GM23338 (cell line): Measurements from ENCODE around the gene TXNRD3. TPM values are rescaled to one million over a fixed set of nuclear protein-coding genes. Genes with fewer than 3 reads are reported as not detected.

Experiments
- ATAC-seq: fragments of 200-7000 bp; cut with Tn5 transposase; 3 replicates; pipeline ENCODE4 v1.9.1; 2020
- DNase-seq: peaks from one replicate; pipeline ENCODE4 v3.0.0-alpha.2; 2015; ENCODE audit warnings: low spot score
- H2AFZ ChIP-seq: fragments of 200-600 bp; sonication (generic); 2 replicates; pipeline ENCODE4 v1.8.0; 2016; ENCODE audit warnings: antibody characterized with exemption, mild to moderate bottlenecking, moderate library complexity
- H3F3A ChIP-seq: fragments of 200-600 bp; sonication (generic); replicated peaks from 2 replicates; pipeline ENCODE4 v1.8.0; 2017; ENCODE audit warnings: antibody characterized with exemption, mixed run types, low read depth
- H3K27ac ChIP-seq: fragments of 200-600 bp; sonication (generic); 2 replicates; pipeline ENCODE4 v1.6.1; 2016; ENCODE audit warnings: low read depth
- H3K27me3 ChIP-seq: fragments of 200-600 bp; sonication (generic); 2 replicates; pipeline ENCODE4 v1.8.0; 2016; ENCODE audit warnings: mild to moderate bottlenecking, mixed run types, moderate library complexity; ENCODE audit not compliant: insufficient read depth
- H3K36me3 ChIP-seq: fragments of 200-600 bp; sonication (generic); 2 replicates; pipeline ENCODE4 v1.8.0; 2016; ENCODE audit warnings: mild to moderate bottlenecking; ENCODE audit not compliant: insufficient read depth
- H3K4me1 ChIP-seq: fragments of 200-600 bp; sonication (generic); 2 replicates; pipeline ENCODE4 v1.8.0; 2016; ENCODE audit warnings: mild to moderate bottlenecking, moderate library complexity; ENCODE audit not compliant: insufficient read depth
- H3K4me2 ChIP-seq: fragments of 200-600 bp; sonication (generic); 2 replicates; pipeline ENCODE4 v1.7.1; 2017; ENCODE audit warnings: mixed run types
- H3K4me3 ChIP-seq: fragments of 200-600 bp; sonication (generic); 2 replicates; pipeline ENCODE4 v1.6.1; 2016; ENCODE audit warnings: mixed run types
- H3K79me2 ChIP-seq: fragments of 200-600 bp; sonication (generic); replicated peaks from 2 replicates; pipeline ENCODE4 v1.8.0; 2017; ENCODE audit warnings: mild to moderate bottlenecking; ENCODE audit not compliant: insufficient read depth
- H3K9me2 ChIP-seq: fragments of 200-600 bp; sonication (generic); 2 replicates; pipeline ENCODE4 v1.8.0; 2017; ENCODE audit not compliant: insufficient read depth
- H4K20me1 ChIP-seq: fragments of 200-600 bp; sonication (generic); replicated peaks from 2 replicates; pipeline ENCODE4 v1.8.0; 2017; ENCODE audit warnings: mild to moderate bottlenecking; ENCODE audit not compliant: insufficient read depth
- H3K27ac Mint-ChIP-seq: 2 replicates; pipeline ENCODE4 v1.8.0; 2020; ENCODE audit warnings: inconsistent platforms, mild to moderate bottlenecking, moderate library complexity, mixed read lengths
- H3K27me3 Mint-ChIP-seq: 3 replicates; pipeline ENCODE4 v1.8.0; 2022; ENCODE audit warnings: low read depth, mild to moderate bottlenecking, moderate library complexity, mixed read lengths, inconsistent platforms; ENCODE audit not compliant: insufficient read depth, poor library complexity
- H3K36me3 Mint-ChIP-seq: 3 replicates; pipeline ENCODE4 v1.8.0; 2021; ENCODE audit warnings: low read depth, mild to moderate bottlenecking, inconsistent platforms, moderate library complexity, mixed read lengths
- H3K4me1 Mint-ChIP-seq: 3 replicates; pipeline ENCODE4 v1.8.0; 2020; ENCODE audit warnings: mild to moderate bottlenecking, inconsistent platforms, mixed read lengths
- H3K4me3 Mint-ChIP-seq: 3 replicates; pipeline ENCODE4 v1.8.0; 2021; ENCODE audit warnings: moderate library complexity, mild to moderate bottlenecking, inconsistent platforms, mixed read lengths
- H3K9me3 Mint-ChIP-seq: 3 replicates; pipeline ENCODE4 v1.8.0; 2020; ENCODE audit warnings: moderate library complexity, mild to moderate bottlenecking, inconsistent platforms, mixed read lengths
- CREB1 ChIP-seq: fragments of 250-450 bp; sonication (Bioruptor Pico); IDR thresholded peaks from 2 replicates; pipeline ENCODE4 v1.5.0; 2020; ENCODE audit warnings: low read depth, mild to moderate bottlenecking, moderate library complexity
- EZH2phosphoT487 ChIP-seq: fragments of 200-600 bp; sonication (generic); IDR thresholded peaks from one replicate; pipeline ENCODE4 v1.8.1; 2018; ENCODE audit warnings: antibody characterized with exemption; ENCODE audit not compliant: unreplicated experiment
- JUNB ChIP-seq: IDR thresholded peaks from one replicate; pipeline ENCODE4 v1.6.1; 2016; ENCODE audit warnings: antibody characterized with exemption; ENCODE audit not compliant: unreplicated experiment
- NANOG ChIP-seq: IDR thresholded peaks from 2 replicates; pipeline ENCODE4 v1.6.1; 2016; ENCODE audit warnings: antibody characterized with exemption, borderline replicate concordance
- REST ChIP-seq: IDR thresholded peaks from one replicate; pipeline ENCODE4 v1.6.1; 2018; ENCODE audit warnings: antibody characterized with exemption; ENCODE audit not compliant: unreplicated experiment
- STAT1 ChIP-seq: IDR thresholded peaks from one replicate; pipeline ENCODE4 v1.6.1; 2016; ENCODE audit warnings: antibody characterized with exemption; ENCODE audit not compliant: unreplicated experiment
- ZNF331 ChIP-seq: fragments of 250-450 bp; sonication (Bioruptor Pico); IDR thresholded peaks from 2 replicates; pipeline ENCODE4 v1.5.0; 2020; ENCODE audit warnings: low read depth, mild to moderate bottlenecking, moderate library complexity
- polyA plus RNA-seq: library from polyadenylated mRNA; unstranded; fragments of >200 nt; fragmentation: Nextera tagmentation; extraction: Ambion mirVana; gene quantifications from 2 replicates; pipeline ENCODE4 v1.2.1, GENCODE V29; 2016
- total RNA-seq: library from RNA; depleted of rRNA; stranded (reverse); fragments of >200 nt; shearing (Covaris generic); gene quantifications from 2 replicates; pipeline ENCODE4 v1.2.3, GENCODE V29; 2014
- TF ChIP-seq, protein P1 (sequence below): IDR thresholded peaks from 2 replicates; pipeline ENCODE4 v1.6.1; 2016; ENCODE audit warnings: antibody characterized with exemption

Gene TXNRD3
- total and polyA plus RNA-seq, 2 experiments from 2014 or later = 3.0 to 4.1 TPM

GRCh38 chr3:126644615-126645014 is 10.3 kb downstream of the TXNRD3 start:
- no peaks in the 10 kb centered on the region for H3K9me2 ChIP-seq
- no peaks in the 10 kb centered on the region for H3K36me3 Mint-ChIP-seq
- H3K4me1 Mint-ChIP-seq = no peaks in the 10 kb centered on the region
- H3K79me2 ChIP-seq = no peaks in the 10 kb centered on the region
- H3K4me3 ChIP-seq = no peak overlapping the region
- no peak overlapping the region for H3K4me3 Mint-ChIP-seq
- H4K20me1 ChIP-seq = no peaks in the 10 kb centered on the region; the same call in 1 of the 2 replicates
- no peaks in the 10 kb centered on the region for H3K27me3 Mint-ChIP-seq
- no peaks in the 10 kb centered on the region for H3F3A ChIP-seq
- DNase-seq = no peak
- H2AFZ ChIP-seq = no peak overlapping the region
- H3K36me3 ChIP-seq = no peaks in the 10 kb centered on the region
- H3K27ac Mint-ChIP-seq = no peak overlapping the region
- no peaks in the 10 kb centered on the region for H3K9me3 Mint-ChIP-seq
- H3K27ac ChIP-seq = no peak overlapping the region
- H3K27me3 ChIP-seq = no peaks in the 10 kb centered on the region
- H3K4me1 ChIP-seq = no peaks in the 10 kb centered on the region
- H3K4me2 ChIP-seq = no peak overlapping the region
- ATAC-seq = no peak
- TF ChIP-seq, protein P1, sequence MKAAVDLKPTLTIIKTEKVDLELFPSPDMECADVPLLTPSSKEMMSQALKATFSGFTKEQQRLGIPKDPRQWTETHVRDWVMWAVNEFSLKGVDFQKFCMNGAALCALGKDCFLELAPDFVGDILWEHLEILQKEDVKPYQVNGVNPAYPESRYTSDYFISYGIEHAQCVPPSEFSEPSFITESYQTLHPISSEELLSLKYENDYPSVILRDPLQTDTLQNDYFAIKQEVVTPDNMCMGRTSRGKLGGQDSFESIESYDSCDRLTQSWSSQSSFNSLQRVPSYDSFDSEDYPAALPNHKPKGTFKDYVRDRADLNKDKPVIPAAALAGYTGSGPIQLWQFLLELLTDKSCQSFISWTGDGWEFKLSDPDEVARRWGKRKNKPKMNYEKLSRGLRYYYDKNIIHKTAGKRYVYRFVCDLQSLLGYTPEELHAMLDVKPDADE = no peak
- TF ChIP-seq ZNF331 (CRISPR knock-in tag) = no peak
- TF ChIP-seq NANOG = no peak
- TF ChIP-seq REST = no peak

- ATAC-seq = no peak
- Histone ChIP-seq H3K4me1 (no peaks in the 10 kb centered on the region), H2AFZ (no peak overlapping the region), H3K9me2 (no peaks in the 10 kb centered on the region), H3K79me2 (no peaks in the 10 kb centered on the region), H3K4me3 (no peak overlapping the region), H3K27me3 (no peaks in the 10 kb centered on the region), H3K36me3 (no peaks in the 10 kb centered on the region), H3K4me2 (no peak overlapping the region), H3F3A (no peaks in the 10 kb centered on the region), H4K20me1 (no peaks in the 10 kb centered on the region), H3K27ac (no peak overlapping the region)
- no peak for TF ChIP-seq CREB1 (CRISPR knock-in tag)
- no peak for TF ChIP-seq STAT1
- DNase-seq = no peak
- no peak overlapping the region for H3K27ac Mint-ChIP-seq
- no peaks in the 10 kb centered on the region for H3K36me3 Mint-ChIP-seq
- H3K4me3 Mint-ChIP-seq = no peak overlapping the region
- peaks cover 5% of the 10 kb centered on the region for H3K27me3 Mint-ChIP-seq
- no peaks in the 10 kb centered on the region for H3K9me3 Mint-ChIP-seq
- no peaks in the 10 kb centered on the region for H3K4me1 Mint-ChIP-seq
Observed at GRCh38 chr3:126638790-126639189, 16.1 kb downstream of the TXNRD3 start.

DNA sequence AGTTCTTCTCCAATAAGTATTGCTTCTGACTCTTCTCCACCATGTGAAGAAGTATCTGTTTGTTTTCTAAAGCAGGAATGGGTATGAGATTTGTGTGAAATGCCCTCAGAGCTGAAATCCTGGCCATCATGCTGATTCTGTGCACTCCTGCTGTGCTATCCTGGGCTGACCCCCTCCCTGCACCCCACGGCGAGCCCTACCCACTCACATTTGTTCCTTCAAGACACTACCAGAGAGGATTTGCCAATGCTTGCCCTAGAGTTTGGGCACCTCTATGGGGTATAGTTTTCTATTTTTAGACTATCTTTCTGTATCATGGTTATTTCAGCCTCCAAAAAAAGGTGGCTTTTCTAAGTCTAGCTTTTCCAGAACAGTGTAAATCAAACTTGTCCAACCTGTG is 18.5 kb downstream of the TXNRD3 start:
- no peaks in the 10 kb centered on the region for H3K9me2 ChIP-seq
- Mint-ChIP-seq H3K27ac (no peak overlapping the region), H3K36me3 (no peaks in the 10 kb centered on the region), H3K4me3 (no peak overlapping the region), H3K27me3 (peaks cover 5% of the 10 kb centered on the region), H3K9me3 (no peaks in the 10 kb centered on the region), H3K4me1 (no peaks in the 10 kb centered on the region)
- H3K27me3 ChIP-seq = no peaks in the 10 kb centered on the region
- no peak overlapping the region for H3K27ac ChIP-seq
- DNase-seq (no peak), ATAC-seq (no peak)
- no peaks in the 10 kb centered on the region for H3K4me1 ChIP-seq
- no peak overlapping the region for H3K4me2 ChIP-seq
- no peak overlapping the region for H3K4me3 ChIP-seq
- H3K36me3 ChIP-seq = no peaks in the 10 kb centered on the region
- H4K20me1 ChIP-seq = no peaks in the 10 kb centered on the region
- no peak for TF ChIP-seq STAT1
- TF ChIP-seq EZH2phosphoT487 = no peak
- TF ChIP-seq JUNB = no peak
- no peak overlapping the region for H2AFZ ChIP-seq
- H3F3A ChIP-seq = no peaks in the 10 kb centered on the region
- H3K79me2 ChIP-seq = no peaks in the 10 kb centered on the region
